AG04449 (cell line): ENCODE data around the gene USB1.
"Not testable (repeated sequence)": the region's sequence is repeated elsewhere in the genome, so short reads cannot be mapped to it uniquely, and the experiment has no call there.

Source experiments
- CTCF ChIA-PET: fragments of 350-600 bp; formaldehyde crosslinking; extraction: SDS; loops from one replicate; lab custom pipeline; 2021; ENCODE audit warnings: antibody characterized with exemption; lab: Yijun Ruan, JAX
- POLR2A ChIA-PET: fragments of 400-600, 350-600 bp; formaldehyde crosslinking; extraction: SDS; loops from one replicate; lab custom pipeline; 2020; ENCODE audit warnings: antibody characterized with exemption, inconsistent platforms; lab: Yijun Ruan, JAX
- DNase-seq: peaks from one replicate; pipeline ENCODE4 v3.0.0-alpha.2; 2010; ENCODE audit warnings: low read depth, low spot score
- H3K4me3 ChIP-seq: 2 replicates; pipeline ENCODE4 v1.5.1; 2011; ENCODE audit warnings: low read depth, mild to moderate bottlenecking, control low read depth, low read length
- CTCF ChIP-seq: IDR thresholded peaks from one replicate; pipeline ENCODE4 v1.5.1; 2011; ENCODE audit warnings: mild to moderate bottlenecking, moderate library complexity, low read length, control low read depth, inconsistent platforms; ENCODE audit not compliant: insufficient read depth; ENCODE audit errors: missing control alignments

The USB1 gene

GRCh38 chr16:57972306-57972705, 28.9 kb upstream of the USB1 start:
- no peak overlapping the region for H3K4me3 ChIP-seq
- no peak for TF ChIP-seq CTCF
- POLR2A ChIA-PET, result interaction anchor here (1.1 kb wide), 1 partner anchor 51 kb away, joined by 4 read pairs; no protein-coding TSS in a partner anchor
- no peak for DNase-seq
- CTCF ChIA-PET, result no interaction called here

GRCh38 chr16:57976331-57976796, 24.8 kb upstream of the USB1 start:
- DNase-seq, result no peak
- no peak overlapping the region for H3K4me3 ChIP-seq
- ChIA-PET CTCF (interaction anchor here (0.8 kb wide), 1 partner anchor 10 kb away, joined by 3 read pairs; no protein-coding TSS in a partner anchor), POLR2A (no interaction called here)
- TF ChIP-seq CTCF, result no peak

GRCh38 chr16:57977418-57978069, 23.7 kb upstream of the USB1 start:
- no peak for TF ChIP-seq CTCF
- POLR2A ChIA-PET, result no interaction called here
- no peak for DNase-seq
- CTCF ChIA-PET, result no interaction called here
- no peak overlapping the region for H3K4me3 ChIP-seq

GRCh38 chr16:57978070-57978465, 23.1 kb upstream of the USB1 start:
- CTCF ChIA-PET, H3K4me3 ChIP-seq, POLR2A ChIA-PET, DNase-seq: not testable (repeated sequence)

- POLR2A ChIA-PET, result no interaction called here
These were observed 22.1 kb upstream of the USB1 start for GRCh38 chr16:57979006-57979585.

GRCh38 chr16:57981636-57982035, 19.6 kb upstream of the USB1 start:
- no peak for TF ChIP-seq CTCF
- H3K4me3 ChIP-seq, result no peak overlapping the region
- no peak for DNase-seq
- ChIA-PET CTCF (interaction anchor here (1.0 kb wide), 1 partner anchor 332 kb away, joined by 3 read pairs; no protein-coding TSS in a partner anchor), POLR2A (no interaction called here)

More at GRCh38 chr16:57979006-57979585, 22.1 kb upstream of the USB1 start:
- no peak for DNase-seq
- CTCF ChIA-PET, result no interaction called here
- TF ChIP-seq CTCF, result no peak
- H3K4me3 ChIP-seq, result no peak overlapping the region
